ENCODE data around the gene ARPC2.

DNA sequence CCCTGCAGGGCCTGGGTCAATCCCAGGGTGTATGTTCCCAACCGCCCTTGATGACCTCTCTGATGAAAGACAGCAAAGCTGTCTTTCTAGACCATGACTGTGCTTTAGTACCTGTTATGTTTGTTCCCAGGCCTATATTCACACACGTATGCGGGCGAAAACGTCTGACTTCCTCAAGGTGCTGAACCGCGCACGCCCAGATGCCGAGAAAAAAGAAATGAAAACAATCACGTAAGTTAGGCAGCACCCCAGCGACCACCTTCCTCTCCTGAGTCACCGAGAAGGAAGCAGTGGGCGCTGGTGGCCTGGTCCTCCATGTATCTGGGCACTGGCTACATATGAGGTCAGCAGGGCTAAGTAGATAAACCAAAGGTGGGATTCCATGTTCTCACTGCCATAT, 32.7 kb downstream of the ARPC2 start:
- TF ChIP-seq, protein P1, sequence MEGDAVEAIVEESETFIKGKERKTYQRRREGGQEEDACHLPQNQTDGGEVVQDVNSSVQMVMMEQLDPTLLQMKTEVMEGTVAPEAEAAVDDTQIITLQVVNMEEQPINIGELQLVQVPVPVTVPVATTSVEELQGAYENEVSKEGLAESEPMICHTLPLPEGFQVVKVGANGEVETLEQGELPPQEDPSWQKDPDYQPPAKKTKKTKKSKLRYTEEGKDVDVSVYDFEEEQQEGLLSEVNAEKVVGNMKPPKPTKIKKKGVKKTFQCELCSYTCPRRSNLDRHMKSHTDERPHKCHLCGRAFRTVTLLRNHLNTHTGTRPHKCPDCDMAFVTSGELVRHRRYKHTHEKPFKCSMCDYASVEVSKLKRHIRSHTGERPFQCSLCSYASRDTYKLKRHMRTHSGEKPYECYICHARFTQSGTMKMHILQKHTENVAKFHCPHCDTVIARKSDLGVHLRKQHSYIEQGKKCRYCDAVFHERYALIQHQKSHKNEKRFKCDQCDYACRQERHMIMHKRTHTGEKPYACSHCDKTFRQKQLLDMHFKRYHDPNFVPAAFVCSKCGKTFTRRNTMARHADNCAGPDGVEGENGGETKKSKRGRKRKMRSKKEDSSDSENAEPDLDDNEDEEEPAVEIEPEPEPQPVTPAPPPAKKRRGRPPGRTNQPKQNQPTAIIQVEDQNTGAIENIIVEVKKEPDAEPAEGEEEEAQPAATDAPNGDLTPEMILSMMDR (IDR thresholded peaks at IDR 0.05) = no peak
- TF ChIP-seq POLR2A (IDR thresholded peaks at IDR 0.05) = no peak
